ENCODE measurements around the gene LRRC7.

DNA sequence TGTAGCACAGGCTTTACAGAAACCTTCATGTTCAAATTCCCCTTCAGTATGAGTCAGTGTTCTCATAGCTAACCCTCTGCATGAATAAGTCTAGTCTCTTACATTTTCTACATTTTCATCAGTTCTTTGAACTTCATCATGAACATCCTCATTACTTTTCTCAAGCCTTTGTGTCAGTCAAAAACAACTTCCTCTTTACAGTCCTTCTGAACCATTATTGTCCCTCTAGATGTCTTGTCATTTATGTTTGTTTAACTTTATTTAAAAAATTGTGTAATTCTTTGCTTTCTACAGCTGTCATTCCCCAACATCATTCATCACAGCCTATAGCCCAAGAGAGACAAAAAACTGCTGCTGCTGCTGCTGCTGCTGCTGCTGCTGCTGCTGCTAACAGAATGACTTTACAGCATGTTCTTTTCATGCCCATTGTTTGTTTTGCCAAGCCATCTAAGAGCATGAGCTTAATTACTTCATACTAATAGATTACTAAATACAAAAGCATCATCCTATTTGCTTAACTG is 504.6 kb downstream of the LRRC7 start:
- TF ChIP-seq, protein P1, sequence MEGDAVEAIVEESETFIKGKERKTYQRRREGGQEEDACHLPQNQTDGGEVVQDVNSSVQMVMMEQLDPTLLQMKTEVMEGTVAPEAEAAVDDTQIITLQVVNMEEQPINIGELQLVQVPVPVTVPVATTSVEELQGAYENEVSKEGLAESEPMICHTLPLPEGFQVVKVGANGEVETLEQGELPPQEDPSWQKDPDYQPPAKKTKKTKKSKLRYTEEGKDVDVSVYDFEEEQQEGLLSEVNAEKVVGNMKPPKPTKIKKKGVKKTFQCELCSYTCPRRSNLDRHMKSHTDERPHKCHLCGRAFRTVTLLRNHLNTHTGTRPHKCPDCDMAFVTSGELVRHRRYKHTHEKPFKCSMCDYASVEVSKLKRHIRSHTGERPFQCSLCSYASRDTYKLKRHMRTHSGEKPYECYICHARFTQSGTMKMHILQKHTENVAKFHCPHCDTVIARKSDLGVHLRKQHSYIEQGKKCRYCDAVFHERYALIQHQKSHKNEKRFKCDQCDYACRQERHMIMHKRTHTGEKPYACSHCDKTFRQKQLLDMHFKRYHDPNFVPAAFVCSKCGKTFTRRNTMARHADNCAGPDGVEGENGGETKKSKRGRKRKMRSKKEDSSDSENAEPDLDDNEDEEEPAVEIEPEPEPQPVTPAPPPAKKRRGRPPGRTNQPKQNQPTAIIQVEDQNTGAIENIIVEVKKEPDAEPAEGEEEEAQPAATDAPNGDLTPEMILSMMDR (IDR thresholded peaks at IDR 0.05 in 4 of 5, conservative IDR thresholded peaks at IDR 0.05 in 1 of 5), result no peak
- no peak for TF ChIP-seq POLR2A (IDR thresholded peaks at IDR 0.05)

Data from gastrocnemius medialis (tissue), 4 donors.